KG1 (cell line): Measurements from ENCODE around the gene FA2H.
A peak's percentile ranks its signal among the peaks of the same experiment; 100 is the strongest.

Source experiments
- DNase-seq: peaks from one replicate; lab custom pipeline; 2025; lab: John Stamatoyannopoulos, UW

FA2H gene

GRCh38 chr16:74743668-74744299 lies 30.8 kb downstream of the FA2H start:
- DNase-seq = no peak

DNA sequence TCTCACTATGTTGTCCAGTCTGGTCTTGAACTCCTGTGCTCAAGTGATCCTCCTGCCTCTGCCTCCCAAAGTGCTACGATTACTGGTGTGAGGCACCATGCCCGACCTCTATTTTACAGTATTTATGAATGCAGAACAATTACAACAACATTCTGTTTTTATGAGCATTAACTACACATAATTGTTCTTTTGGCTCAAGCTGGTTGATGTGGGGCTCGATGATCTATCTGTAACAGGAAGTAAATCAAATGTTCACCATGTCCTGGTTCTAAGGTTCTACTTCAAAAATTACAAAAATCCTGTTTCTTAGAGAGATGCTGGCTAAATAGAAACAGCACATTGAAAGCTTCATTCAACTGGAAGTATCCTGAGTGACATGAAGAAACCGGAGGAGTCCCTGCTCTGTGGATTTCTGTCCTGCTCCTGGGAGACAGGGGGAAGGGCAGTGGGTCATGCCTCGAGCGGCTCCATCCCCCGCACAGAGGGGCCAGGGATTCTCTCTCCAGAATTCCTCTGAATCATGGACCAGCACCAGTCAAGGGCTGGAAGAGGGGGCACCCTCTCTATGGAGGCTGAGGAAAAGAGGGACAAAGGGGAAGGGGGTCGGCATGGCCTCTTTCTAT lies 31.5 kb downstream of the FA2H start:
- no peak for DNase-seq

DNA sequence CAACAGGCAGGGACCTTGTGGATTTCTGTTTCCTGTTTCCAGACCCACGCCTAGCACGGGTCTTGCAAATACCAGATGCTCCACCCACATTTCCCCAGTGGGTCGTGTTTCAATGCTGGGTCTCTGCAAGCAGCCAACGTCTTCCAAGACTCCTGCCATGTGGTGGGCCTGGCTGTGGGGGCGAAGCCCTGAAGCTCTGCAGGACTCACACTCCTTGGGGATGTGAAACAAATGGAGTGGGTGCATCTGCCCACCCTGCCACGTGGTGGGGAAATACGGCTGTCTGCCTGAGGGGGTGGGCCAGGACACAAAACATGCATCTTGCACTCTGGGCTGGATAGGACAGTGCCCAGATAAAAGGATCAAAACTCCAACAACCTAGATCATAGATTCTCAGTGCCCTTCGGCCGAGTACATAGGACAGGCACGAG lies 32.6 kb downstream of the FA2H start:
- no peak for DNase-seq

DNA sequence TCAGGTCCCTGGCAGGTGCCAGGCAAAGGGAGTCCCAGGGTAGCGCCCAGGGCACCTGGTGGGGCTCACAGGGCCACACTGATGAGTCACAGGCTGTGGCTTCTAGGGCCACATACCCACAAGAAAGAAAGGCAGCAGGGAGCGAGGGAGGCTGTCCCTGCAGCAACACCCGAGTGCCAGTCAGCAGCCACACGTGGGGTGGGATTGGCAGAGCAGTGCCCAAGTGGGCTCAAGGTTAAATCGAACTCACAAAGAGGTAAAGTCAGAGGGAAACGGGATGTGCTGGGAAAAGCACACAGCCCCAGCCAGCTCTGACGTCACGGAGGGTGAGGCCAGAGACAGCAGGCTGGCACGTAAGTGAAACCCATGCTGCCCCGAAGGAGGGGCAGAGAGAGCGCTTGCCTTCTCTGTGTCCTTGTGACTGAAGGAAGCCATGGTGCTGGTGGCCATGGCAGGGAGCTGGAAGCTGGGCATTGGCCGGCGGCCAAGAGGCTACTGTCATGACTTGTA lies 33.8 kb downstream of the FA2H start:
- DNase-seq = no peak

DNA sequence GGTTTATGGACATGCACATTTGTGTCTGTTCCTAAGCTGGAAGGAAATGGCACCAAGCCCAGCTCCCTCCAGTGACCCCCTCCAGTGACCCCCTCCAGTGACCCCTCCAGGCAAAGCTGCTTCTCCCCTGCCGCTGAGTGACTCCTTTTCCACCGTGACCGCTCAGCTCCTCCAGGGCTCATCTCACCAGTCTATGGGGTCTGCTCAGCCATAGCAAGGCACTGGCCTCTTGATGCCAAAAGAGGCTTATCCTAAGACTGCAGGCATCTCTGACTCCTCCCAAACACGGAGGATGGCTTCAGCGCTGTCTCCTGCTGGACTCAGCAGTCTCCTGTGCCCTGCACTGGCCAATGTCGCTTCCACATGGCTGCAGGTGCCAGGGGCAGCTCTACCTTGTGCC lies 35.3 kb downstream of the FA2H start:
- no peak for DNase-seq

- no peak for DNase-seq
These were observed 35.8 kb downstream of the FA2H start for GRCh38 chr16:74738816-74739215.

- no peak for DNase-seq
These were observed 36.5 kb downstream of the FA2H start for GRCh38 chr16:74738113-74738541.

GRCh38 chr16:74737521-74737920 lies 37.1 kb downstream of the FA2H start:
- DNase-seq = no peak

GRCh38 chr16:74736531-74737157 lies 38.0 kb downstream of the FA2H start:
- DNase-seq = no peak

DNA sequence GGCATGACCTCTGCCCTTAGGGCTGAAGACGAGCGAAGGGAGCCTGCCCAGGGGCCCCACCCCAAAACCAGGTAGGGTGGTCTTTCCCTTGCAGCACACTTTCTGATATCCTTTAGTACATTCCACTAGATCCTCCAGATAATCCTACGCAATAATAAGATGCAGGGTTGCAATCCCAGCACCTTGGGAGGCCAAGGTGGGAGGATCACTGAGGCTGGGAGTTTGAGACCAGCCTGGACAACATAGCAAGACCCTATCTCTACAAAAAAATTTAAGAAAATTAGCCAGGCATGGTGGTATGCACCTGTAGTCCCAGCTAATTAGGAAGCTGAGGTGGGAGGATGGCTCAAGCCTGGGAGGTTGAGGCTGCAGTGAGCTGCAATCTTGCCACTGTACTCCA lies 39.1 kb downstream of the FA2H start:
- DNase-seq = no peak

GRCh38 chr16:74735162-74735452 lies 39.5 kb downstream of the FA2H start:
- DNase-seq = no peak

- no peak for DNase-seq
These were observed 40.1 kb downstream of the FA2H start for GRCh38 chr16:74734361-74735161.

- DNase-seq = no peak
These were observed 41.8 kb downstream of the FA2H start for GRCh38 chr16:74732707-74733350.

DNA sequence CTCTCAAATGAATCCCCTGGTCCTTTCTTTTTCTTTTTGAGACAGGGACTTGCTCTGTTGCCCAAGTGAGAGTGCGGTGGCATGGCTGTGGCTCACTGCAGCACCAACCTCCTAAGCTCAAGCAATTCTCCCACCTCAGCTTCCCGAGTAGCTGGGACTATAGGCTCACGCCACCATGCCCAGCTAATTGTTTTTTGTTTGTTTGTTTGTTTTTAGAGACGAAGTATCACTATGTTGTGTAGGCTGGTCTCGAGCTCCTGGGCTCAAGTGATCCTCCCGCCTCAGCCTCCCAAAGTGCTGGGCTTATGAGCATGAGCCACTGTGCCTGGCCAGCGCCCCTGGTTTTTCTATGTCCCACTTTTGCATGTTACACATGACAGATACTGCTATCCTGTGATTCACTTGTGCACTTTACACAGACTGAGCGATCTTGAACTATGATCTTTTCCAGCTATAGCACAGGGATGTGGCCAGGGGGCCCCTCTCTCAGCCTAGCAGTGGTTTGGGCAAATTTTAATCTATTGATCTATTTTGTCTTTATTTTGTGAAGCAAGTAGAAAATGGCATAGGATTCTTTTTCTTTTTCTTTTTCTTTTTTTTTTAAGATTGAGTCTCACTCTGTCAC lies 42.7 kb downstream of the FA2H start:
- no peak for DNase-seq

DNA sequence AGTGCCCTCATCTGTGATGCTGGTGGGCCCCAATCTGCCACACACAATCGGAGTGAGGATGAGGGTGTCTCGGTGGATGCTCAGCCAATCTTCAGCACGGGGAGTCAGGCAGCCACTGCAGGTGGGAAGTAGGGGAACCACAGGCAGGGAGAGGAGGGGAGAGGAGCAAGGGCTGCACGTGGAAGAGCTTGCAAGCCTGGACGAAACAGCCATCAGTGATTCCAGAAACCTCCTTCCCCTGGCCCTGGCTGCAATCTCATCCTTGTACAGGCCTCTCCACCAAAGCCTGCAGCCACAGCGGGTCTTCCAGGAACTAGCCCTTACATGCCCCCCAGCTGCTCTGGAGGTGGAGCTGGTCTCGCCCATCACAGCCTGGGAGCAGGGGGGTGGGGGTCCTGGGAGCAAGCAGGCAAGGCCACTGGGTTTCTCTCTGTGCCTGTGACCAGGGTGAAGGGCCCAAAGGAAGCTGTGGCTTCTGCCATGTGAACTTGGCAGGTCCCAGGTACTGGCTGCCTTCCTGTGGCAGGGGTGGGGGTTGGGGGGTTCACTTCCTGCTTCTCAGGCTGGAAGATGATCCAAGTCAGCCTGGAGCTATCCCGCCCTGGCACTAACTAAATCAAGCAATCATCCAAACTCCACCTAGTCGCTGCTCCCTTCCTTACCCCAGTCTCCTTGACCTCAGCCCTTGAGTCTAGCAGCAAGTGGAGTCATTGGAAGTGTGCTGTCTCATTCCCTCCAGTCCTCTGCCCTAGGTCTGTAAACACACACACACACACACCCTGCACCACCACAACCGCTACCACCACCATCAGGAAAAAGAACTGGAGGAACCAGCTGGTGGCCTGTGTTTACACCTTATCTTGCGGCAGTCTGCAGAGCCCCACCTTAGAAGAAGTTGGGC lies 44.6 kb downstream of the FA2H start:
- DNase-seq = peak; percentile 37

DNA sequence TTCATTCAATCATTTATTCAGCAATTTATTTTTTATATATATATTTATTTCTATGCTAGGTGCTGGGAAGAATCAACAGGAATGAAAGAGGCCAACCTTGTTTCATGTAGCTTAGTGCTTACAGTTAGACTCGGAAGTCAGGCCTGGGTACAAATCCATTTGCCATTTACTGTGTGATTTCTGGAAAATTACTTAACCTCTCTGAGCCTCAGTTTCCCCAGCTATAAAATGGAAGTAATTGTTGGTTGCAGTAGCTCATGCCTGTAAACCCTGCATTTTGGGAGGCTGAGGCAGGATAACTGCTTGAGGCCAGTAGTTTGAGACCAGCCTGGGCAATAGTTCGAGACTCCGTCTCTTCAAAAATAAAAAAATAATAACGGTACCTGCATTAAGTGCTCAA lies 46.7 kb downstream of the FA2H start:
- DNase-seq = no peak

- peak; percentile 19 for DNase-seq
These were observed 47.9 kb downstream of the FA2H start for GRCh38 chr16:74726716-74727115.

GRCh38 chr16:74725651-74726455 lies 48.8 kb downstream of the FA2H start:
- no peak for DNase-seq

GRCh38 chr16:74724820-74725549 lies 49.6 kb downstream of the FA2H start:
- DNase-seq = no peak
